Measurements from ENCODE around the gene TXNDC2.
A peak's percentile ranks its signal among the peaks of the same experiment; 100 is the strongest.
"Not testable (repeated sequence)": the region's sequence is repeated elsewhere in the genome, so short reads cannot be mapped to it uniquely, and the experiment has no call there.

Gene TXNDC2

GRCh38 chr18:9884532-9885140 is 1.1 kb upstream of the TXNDC2 start:
- DNase-seq (ENCODE audit: low spot score) = no peak

- no peak for DNase-seq (ENCODE audit: low spot score)
Measured at GRCh38 chr18:9886005-9886348, 204 bp downstream of the TXNDC2 start.

- DNase-seq (ENCODE audit: low spot score) = no peak
Measured at GRCh38 chr18:9887992-9888391, 2.2 kb downstream of the TXNDC2 start.

- no peak for DNase-seq (ENCODE audit: low spot score)
Measured at GRCh38 chr18:9890196-9890595, 4.4 kb downstream of the TXNDC2 start.

GRCh38 chr18:9890957-9891356 is 5.2 kb downstream of the TXNDC2 start:
- no peak for DNase-seq (ENCODE audit: low spot score)

GRCh38 chr18:9891515-9891914 is 5.7 kb downstream of the TXNDC2 start:
- DNase-seq (ENCODE audit: low spot score) = not testable (repeated sequence)

- no peak for DNase-seq (ENCODE audit: low spot score)
Measured at GRCh38 chr18:9894454-9895068, 8.8 kb downstream of the TXNDC2 start.

GRCh38 chr18:9897129-9897528 is 11.4 kb downstream of the TXNDC2 start:
- DNase-seq (ENCODE audit: low spot score) = no peak

GRCh38 chr18:9897787-9898291 is 12.1 kb downstream of the TXNDC2 start:
- DNase-seq (ENCODE audit: low spot score) = not testable (repeated sequence)

- DNase-seq (ENCODE audit: low spot score) = peak; percentile 21
Measured at GRCh38 chr18:9898792-9899549, 13.2 kb downstream of the TXNDC2 start.

- not testable (repeated sequence) for DNase-seq (ENCODE audit: low spot score)
Measured at GRCh38 chr18:9899550-9899930, 13.8 kb downstream of the TXNDC2 start.

- no peak for DNase-seq (ENCODE audit: low spot score)
Measured at GRCh38 chr18:9900699-9901098, 14.9 kb downstream of the TXNDC2 start.

GRCh38 chr18:9901377-9901776 is 15.6 kb downstream of the TXNDC2 start:
- DNase-seq (ENCODE audit: low spot score) = no peak

GRCh38 chr18:9902264-9902663 is 16.5 kb downstream of the TXNDC2 start:
- DNase-seq (ENCODE audit: low spot score) = not testable (repeated sequence)

GRCh38 chr18:9902832-9903231 is 17.1 kb downstream of the TXNDC2 start:
- no peak for DNase-seq (ENCODE audit: low spot score)

- no peak for DNase-seq (ENCODE audit: low spot score)
Measured at GRCh38 chr18:9905401-9905922, 19.7 kb downstream of the TXNDC2 start.

GRCh38 chr18:9906481-9906880 is 20.7 kb downstream of the TXNDC2 start:
- no peak for DNase-seq (ENCODE audit: low spot score)

GRCh38 chr18:9907867-9908266 is 22.1 kb downstream of the TXNDC2 start:
- DNase-seq (ENCODE audit: low spot score) = no peak

GRCh38 chr18:9910071-9910470 is 24.3 kb downstream of the TXNDC2 start:
- DNase-seq (ENCODE audit: low spot score) = no peak

- DNase-seq (ENCODE audit: low spot score) = no peak
Measured at GRCh38 chr18:9910661-9911060, 24.9 kb downstream of the TXNDC2 start.

GRCh38 chr18:9911226-9911625 is 25.5 kb downstream of the TXNDC2 start:
- no peak for DNase-seq (ENCODE audit: low spot score)

- DNase-seq (ENCODE audit: low spot score) = not testable (repeated sequence)
Measured at GRCh38 chr18:9912285-9912684, 26.5 kb downstream of the TXNDC2 start.

- no peak for DNase-seq (ENCODE audit: low spot score)
Measured at GRCh38 chr18:9913151-9913525, 27.4 kb downstream of the TXNDC2 start.
